HG02763 (cell line): ENCODE data around the gene CGREF1.
"Not testable (repeated sequence)": the region's sequence is repeated elsewhere in the genome, so short reads cannot be mapped to it uniquely, and the experiment has no call there.

Experiments
- ATAC-seq: cut with Tn5 transposase; IDR thresholded peaks from one replicate; pipeline ENCODE4 v1.9.1; 2021; ENCODE audit warnings: mild to moderate bottlenecking, moderate library complexity; ENCODE audit not compliant: unreplicated experiment

The CGREF1 gene

DNA sequence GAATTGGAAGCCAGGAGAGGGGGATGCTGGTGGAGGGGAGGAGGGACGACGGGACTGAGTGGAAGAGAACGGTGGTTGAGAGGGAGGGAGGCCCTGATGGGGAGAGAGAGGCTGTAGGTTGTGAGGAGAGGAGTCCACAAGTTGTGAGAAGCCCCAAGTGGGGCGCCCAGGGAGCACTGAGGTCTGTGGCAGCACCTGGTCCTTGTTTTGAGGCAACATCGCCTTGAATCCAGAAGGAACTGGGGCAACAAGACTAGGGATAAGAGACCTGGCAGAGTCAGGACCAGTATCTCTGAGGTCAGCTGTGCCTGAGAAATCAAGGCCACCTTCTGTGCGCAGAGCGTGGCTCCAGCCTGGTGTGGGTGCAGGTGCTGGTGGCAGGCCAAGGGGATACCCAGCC, 19.2 kb upstream of the CGREF1 start:
- ATAC-seq = no peak

- no peak for ATAC-seq
Observed at GRCh38 chr2:27137322-27137935, 18.5 kb upstream of the CGREF1 start.

GRCh38 chr2:27136751-27137150, 17.8 kb upstream of the CGREF1 start:
- no peak for ATAC-seq

- ATAC-seq = no peak
Observed at GRCh38 chr2:27135478-27135955, 16.6 kb upstream of the CGREF1 start.

- no peak for ATAC-seq
Observed at GRCh38 chr2:27134781-27135477, 16.0 kb upstream of the CGREF1 start.

DNA sequence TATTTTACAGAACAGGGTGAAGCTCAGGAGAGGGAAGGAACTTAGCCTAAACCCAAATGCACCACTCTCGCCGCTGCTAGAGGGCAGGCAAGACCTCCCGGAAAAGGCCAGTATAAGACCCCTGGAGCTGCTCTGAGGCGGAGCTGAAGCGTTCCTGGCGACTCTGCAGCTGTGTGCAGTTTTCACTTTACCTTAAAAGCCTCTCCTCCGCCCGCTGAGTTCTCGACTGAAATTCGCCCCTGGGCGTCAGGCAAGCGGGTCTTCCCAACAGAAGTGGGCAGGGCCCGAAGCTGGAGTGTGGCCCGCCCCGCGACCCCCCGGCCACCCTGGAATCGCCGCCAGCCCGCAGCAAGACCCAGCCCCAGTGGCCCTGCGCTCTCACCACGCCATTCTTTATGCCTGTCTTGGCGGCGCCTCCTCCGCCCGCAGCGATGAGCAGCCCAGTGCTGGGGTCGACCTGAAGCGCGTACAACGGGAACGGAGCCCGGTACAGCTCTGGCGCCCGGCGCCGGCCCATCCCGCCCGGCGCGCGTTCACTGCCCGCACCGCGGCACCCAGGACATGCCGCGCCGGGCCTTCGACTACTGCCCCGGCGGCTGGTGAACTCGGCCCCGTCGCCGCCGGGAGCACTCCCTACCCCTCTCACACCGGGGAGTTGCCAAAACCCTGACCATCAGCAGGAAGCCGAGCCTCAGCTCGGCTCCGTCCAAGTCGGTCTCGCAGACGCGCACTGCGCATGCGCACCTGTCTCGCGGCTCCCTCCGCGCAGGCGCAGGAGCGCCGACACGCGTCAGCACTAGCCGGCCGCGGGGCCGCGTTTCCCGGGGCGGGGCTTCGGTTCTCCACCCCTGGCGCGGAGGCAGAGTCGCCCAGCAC, 15.2 kb upstream of the CGREF1 start, which contains the start of gene PREB:
PREB (minus strand) TSS at position 732 of the 876 bp plus-strand sequence; CDS start at position 517, 215 bp downstream.
- ATAC-seq = peak; percentile 83

DNA sequence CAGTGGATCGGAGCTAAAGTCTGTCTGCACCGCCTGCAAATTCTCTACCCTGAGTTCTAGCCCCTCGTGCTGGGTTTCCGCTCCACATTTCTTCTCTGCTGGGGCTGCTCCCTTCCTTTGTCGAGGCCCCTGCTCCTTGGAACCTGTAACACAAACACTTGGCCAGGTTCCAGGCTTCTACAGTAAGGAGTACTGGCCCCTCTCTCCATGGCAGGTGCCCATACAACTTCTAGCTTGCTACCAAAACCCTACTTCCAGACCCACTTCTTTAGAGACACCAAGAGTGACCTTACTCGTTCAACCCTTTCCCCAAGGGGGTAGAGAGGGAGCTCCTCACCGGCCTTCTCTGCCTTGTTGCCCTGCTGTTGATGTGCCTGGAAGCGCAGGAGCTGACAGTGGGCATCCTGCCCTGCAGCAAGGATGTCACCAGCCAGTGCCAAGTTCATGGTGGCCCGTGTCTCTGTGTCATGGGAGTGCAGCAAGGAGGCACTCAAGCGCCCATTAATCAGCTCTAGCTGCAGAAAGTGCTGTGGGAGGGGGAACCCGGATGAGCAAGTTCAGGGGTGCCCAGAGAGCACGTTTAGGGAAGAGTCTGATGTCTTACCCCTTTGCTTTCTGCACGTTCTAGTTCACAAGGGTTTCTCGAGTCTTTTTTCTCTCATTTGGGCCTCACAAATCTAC, 14.4 kb upstream of the CGREF1 start:
- no peak for ATAC-seq

DNA sequence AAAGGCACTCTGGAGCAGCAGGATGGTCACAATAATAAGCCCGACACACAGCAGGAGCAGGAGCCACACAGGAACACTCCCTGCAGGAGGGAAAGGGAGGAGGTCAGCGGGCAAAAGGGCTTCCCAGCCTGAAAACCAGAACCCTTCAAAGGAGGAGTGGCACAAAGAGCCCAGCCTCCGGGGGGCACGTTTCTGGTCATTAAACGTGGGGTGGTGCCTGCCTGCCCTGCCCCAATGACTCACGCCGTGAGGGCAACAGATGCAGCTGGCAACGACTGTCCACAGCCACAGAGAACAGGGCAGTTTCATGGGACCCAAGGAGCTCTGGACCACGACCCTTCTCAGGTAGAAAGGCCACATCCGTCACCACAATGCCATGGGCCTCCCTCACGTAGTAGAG, 12.5 kb upstream of the CGREF1 start:
- no peak for ATAC-seq

DNA sequence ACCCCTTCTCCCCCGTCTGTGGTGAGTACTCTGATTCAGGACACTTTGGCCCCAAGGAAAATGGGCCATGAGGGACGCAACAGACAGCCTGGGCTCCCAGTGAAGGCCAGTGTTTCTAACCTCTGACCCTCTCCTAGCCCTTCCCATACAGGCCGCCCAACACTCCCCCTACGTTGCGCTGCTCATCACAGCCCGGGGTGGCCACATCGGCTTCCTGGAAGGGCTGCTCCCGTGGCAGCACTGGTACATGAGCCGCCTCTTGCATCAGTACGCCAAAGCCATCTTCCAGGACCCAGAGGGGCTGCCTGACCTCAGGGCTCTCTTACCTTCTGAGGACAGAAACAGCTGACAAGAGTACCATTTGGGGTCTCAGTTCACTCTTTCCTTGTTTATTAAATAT, 11.5 kb upstream of the CGREF1 start:
- no peak for ATAC-seq

DNA sequence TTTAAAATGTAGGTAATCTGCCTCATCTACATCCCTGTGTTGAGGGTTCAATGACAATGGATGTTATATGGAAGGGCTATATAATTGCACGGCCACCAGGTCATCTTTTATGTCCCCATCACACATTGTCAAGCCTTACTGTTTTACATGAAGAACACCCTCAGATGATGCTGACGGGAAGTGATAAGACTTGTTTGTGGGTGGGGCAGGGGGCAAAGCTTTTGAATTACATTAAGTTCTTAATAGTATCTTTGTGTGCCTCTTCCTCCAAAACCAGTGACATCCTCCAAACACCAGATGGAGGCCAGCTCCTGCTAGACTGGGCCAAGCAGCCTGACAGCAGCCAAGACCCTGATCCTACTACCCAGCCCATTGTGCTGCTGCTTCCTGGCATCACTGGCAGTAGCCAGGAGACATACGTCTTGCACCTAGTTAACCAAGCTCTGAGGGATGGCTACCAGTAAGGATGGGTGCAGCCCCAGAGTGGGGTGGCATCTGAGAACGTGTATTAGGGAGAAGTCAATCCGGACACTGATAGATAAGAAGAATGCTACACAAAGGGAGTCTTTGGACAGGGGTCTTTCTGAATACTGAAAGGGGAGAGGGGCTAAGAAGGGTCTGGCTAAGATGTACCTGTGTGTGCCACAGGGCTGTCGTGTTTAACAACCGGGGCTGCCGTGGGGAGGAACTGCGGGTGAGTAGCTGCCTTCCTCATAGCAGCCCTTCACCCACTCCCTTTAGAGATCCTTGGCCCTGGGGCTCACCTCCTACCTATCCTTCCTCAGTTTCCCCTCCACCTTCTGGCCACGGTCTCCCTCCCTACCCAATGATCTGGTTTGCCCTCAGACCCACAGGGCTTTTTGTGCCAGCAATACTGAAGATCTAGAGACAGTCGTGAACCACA, 10.0 kb upstream of the CGREF1 start:
- no peak for ATAC-seq

DNA sequence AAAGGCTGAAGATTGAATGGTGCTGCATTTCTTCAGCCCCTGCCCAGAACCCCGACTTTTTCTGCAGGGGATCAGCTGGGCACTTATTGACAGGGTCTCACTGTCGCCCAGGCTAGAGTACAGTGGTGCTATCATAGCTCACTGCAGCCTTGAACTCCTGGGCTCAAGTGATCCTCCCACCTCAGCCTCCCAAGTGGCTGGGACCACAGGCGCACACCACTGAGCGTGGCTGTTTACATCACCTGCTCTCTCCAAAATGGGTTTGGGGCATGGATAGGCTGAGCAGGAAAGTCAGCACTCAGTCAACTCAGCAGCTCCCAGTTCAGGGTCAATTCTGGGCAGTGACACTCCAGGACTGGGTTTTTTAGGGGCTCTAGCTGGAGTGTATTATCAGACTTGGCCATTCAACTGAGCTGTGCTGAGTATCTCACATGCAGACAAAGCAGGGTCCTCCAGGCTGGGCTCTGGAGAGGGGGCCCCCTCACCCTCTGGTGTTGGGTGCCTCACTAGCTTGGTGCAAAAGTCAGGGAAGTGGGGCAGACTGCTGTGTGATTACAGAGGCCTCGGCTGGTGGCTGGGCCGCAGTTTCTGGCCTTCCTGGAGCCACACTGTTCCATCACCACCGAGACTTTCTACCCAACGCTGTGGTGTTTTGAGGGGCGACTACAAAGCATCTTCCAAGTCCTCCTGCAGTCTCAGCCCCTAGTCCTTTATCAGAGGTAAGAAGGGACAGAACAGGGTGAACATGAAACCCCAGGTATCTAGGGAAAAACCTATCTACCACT, 9.1 kb upstream of the CGREF1 start:
- ATAC-seq = no peak

- no peak for ATAC-seq
Observed at GRCh38 chr2:27126252-27126710, 7.4 kb upstream of the CGREF1 start.

GRCh38 chr2:27125104-27125503, 6.2 kb upstream of the CGREF1 start:
- ATAC-seq = no peak

- peak; percentile 47 for ATAC-seq
Observed at GRCh38 chr2:27123302-27124150, 4.6 kb upstream of the CGREF1 start, which contains the start of gene ABHD1. ABHD1 (plus strand) TSS chr2:27123815; CDS start chr2:27123949, 134 bp downstream.

DNA sequence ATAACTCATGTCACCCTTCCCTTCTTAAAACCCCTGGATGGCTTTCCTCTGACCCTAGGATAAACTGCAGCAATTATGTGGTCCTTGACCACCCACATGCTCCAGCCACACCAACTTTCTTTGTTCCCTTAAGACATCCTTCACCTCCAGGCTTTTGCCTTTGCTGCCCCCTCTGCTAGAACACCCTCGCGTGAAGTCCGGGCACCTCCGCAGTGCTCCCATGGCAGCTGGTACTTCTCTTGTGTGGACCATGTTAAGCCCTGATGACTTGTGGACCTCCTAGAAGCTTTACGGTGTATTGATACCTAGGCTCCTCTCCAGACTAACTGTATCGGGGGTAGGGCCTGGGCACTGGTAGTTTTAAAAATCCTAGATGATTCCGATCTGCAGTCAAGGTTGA, 3.9 kb upstream of the CGREF1 start:
- no peak for ATAC-seq

DNA sequence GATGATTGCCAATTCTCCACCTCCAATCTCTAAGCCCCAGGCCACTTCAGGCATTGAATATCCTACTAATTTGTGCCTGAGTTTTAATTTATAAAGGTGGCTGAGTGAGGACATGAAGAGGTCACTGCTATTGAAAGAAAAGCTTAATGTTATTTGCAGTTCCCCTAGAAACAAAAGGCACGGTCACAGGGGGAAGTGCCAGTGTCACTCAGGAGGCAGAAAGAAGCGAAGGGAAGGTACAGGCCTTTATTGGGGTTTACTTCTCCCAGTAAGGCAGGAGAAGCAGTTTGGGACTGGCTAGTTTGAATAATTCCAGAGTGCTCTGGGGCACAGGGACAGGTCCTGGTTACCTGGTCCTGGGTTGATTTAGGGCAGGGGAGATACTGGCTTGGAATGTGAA, 3.0 kb upstream of the CGREF1 start:
- ATAC-seq = no peak

DNA sequence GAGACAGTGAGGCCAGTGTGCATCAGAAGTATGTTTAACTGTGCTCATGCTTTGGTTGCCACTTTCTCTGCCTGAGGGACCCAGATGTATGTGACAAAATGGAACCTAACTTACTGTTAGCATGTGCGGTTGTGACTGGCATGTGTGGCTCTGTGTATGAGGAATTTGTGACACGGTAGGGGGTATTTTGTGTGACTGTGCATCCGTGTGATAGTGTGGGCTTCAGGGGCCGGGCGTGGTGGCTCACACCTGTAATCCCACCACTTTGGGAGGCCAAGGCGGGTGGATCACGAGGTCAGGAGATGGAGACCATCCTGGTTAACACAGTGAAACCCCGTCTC, 372 bp upstream of the CGREF1 start:
- ATAC-seq = not testable (repeated sequence)

- no peak for ATAC-seq
Observed at GRCh38 chr2:27117995-27118524, 868 bp downstream of the CGREF1 start.
